IMR-90 (cell line): Measurements from ENCODE around the gene ADSS1. TPM values are rescaled to one million over a fixed set of nuclear protein-coding genes. Genes with fewer than 3 reads are reported as not detected.

Source experiments
- ATAC-seq: fragments of 200-7000 bp; cut with Tn5 transposase; 2 replicates; pipeline ENCODE4 v1.9.1; 2020; ENCODE audit warnings: low read depth, mild to moderate bottlenecking, moderate library complexity
- BruUV-seq: library from RNA; stranded (reverse); fragments of 400-500 nt; replicated peaks from 2 replicates; lab custom pipeline; 2021; lab: Mats Ljungman, UMichigan
- CTCF ChIA-PET: fragments of 300-600 bp; formaldehyde crosslinking; extraction: SDS; loops from one replicate; lab custom pipeline; 2021; ENCODE audit warnings: antibody characterized with exemption; lab: Yijun Ruan, JAX
- POLR2A ChIA-PET: fragments of 300-600 bp; sonication (Branson Sonifier 250); formaldehyde crosslinking; loops from one replicate; lab custom pipeline; 2022; ENCODE audit warnings: antibody characterized with exemption; ENCODE audit not compliant: unreplicated experiment; lab: Charles Lee
- DNase-seq: peaks from one replicate; pipeline ENCODE4 v3.0.0; 2013
- H2AFZ ChIP-seq: replicated peaks from 2 replicates; pipeline ENCODE3; 2013; ENCODE audit warnings: low read length, mild to moderate bottlenecking; ENCODE audit not compliant: poor library complexity
- H2AK5ac ChIP-seq: 2 replicates; pipeline ENCODE4 v1.6.1; 2013; ENCODE audit warnings: low read depth, low read length, inconsistent platforms
- H2AK9ac ChIP-seq: replicated peaks from 2 replicates; pipeline ENCODE3; 2013; ENCODE audit warnings: mild to moderate bottlenecking, low read depth, low read length, moderate library complexity; ENCODE audit not compliant: poor library complexity
- H2BK120ac ChIP-seq: 2 replicates; pipeline ENCODE4 v1.6.1; 2013; ENCODE audit warnings: low read depth, low read length, inconsistent platforms
- H2BK15ac ChIP-seq: 3 replicates; pipeline ENCODE4 v1.6.1; 2013; ENCODE audit warnings: low read depth, low read length, inconsistent platforms
- H2BK20ac ChIP-seq: 2 replicates; pipeline ENCODE4 v1.6.1; 2013; ENCODE audit warnings: low read depth, mild to moderate bottlenecking, inconsistent platforms, low read length, moderate library complexity
- H2BK5ac ChIP-seq: 2 replicates; pipeline ENCODE4 v1.6.1; 2013; ENCODE audit warnings: mild to moderate bottlenecking, low read depth, low read length, inconsistent platforms; ENCODE audit not compliant: poor library complexity, severe bottlenecking
- H3K14ac ChIP-seq: replicated peaks from 2 replicates; pipeline ENCODE4 v1.6.1; 2013; ENCODE audit warnings: low read depth, low read length, inconsistent platforms
- H3K18ac ChIP-seq: 2 replicates; pipeline ENCODE4 v1.6.1; 2013; ENCODE audit warnings: low read depth, low read length, control low read depth
- H3K23ac ChIP-seq: 2 replicates; pipeline ENCODE4 v1.6.1; 2013; ENCODE audit warnings: low read depth, low read length, inconsistent platforms
- H3K27ac ChIP-seq: 2 replicates; pipeline ENCODE4 v1.5.1; 2013; ENCODE audit warnings: mild to moderate bottlenecking, control low read depth, low read length; ENCODE audit not compliant: insufficient read depth
- H3K27me3 ChIP-seq: 2 replicates; pipeline ENCODE4 v1.6.1; 2013; ENCODE audit warnings: low read length; ENCODE audit not compliant: control insufficient read depth, insufficient read depth
- H3K36me3 ChIP-seq: 2 replicates; pipeline ENCODE4 v1.6.1; 2013; ENCODE audit warnings: low read length, mixed read lengths; ENCODE audit not compliant: control insufficient read depth, insufficient read depth
- H3K4ac ChIP-seq: 2 replicates; pipeline ENCODE4 v1.6.1; 2013; ENCODE audit warnings: low read depth, low read length, inconsistent platforms
- H3K4me1 ChIP-seq: 2 replicates; pipeline ENCODE4 v1.6.1; 2013; ENCODE audit warnings: low read length, mixed read lengths; ENCODE audit not compliant: control insufficient read depth, insufficient read depth
- H3K4me2 ChIP-seq: 2 replicates; pipeline ENCODE4 v1.6.1; 2013; ENCODE audit warnings: low read depth, mild to moderate bottlenecking, control low read depth, low read length, moderate library complexity
- H3K4me3 ChIP-seq: 2 replicates; pipeline ENCODE4 v1.5.1; 2013; ENCODE audit warnings: low read depth, mild to moderate bottlenecking, control low read depth, low read length, moderate library complexity; ENCODE audit not compliant: insufficient read depth
- H3K56ac ChIP-seq: 2 replicates; pipeline ENCODE4 v1.6.1; 2013; ENCODE audit warnings: low read length, inconsistent platforms; ENCODE audit not compliant: insufficient read depth; ENCODE audit errors: extremely low read depth
- H3K79me1 ChIP-seq, 2 experiments: 2 replicates each; pipeline ENCODE4 v1.6.1; 2013; ENCODE audit warnings: low read length in 2 of 2, inconsistent platforms in 1 of 2, low read depth in 1 of 2
- H3K9ac ChIP-seq: 2 replicates; pipeline ENCODE4 v1.6.1; 2013; ENCODE audit warnings: low read depth, low read length, control low read depth
- H3K9me1 ChIP-seq: 2 replicates; pipeline ENCODE4 v1.6.1; 2013; ENCODE audit warnings: low read length, inconsistent platforms; ENCODE audit not compliant: insufficient read depth
- H3K9me3 ChIP-seq: 2 replicates; pipeline ENCODE4 v1.6.1; 2013; ENCODE audit warnings: low read length; ENCODE audit not compliant: control insufficient read depth, insufficient read depth
- H4K20me1 ChIP-seq: 2 replicates; pipeline ENCODE4 v1.6.1; 2013; ENCODE audit warnings: low read length, inconsistent platforms; ENCODE audit not compliant: insufficient read depth
- H4K5ac ChIP-seq: 2 replicates; pipeline ENCODE4 v1.6.1; 2013; ENCODE audit warnings: mild to moderate bottlenecking, low read depth, low read length, control low read depth
- H4K8ac ChIP-seq, 2 experiments: 2 replicates each; pipeline ENCODE4 v1.6.1; 2013; ENCODE audit warnings: low read depth in 2 of 2, low read length in 2 of 2, control low read depth in 1 of 2, inconsistent platforms in 1 of 2
- H4K91ac ChIP-seq: 2 replicates; pipeline ENCODE4 v1.6.1; 2013; ENCODE audit warnings: low read depth, low read length, inconsistent platforms; ENCODE audit not compliant: insufficient read depth
- CEBPB ChIP-seq: IDR thresholded peaks from 2 replicates; pipeline ENCODE4 v1.6.1; 2012; ENCODE audit warnings: low read depth, low read length, improper control_type of control experiment
- CHD1 ChIP-seq: IDR thresholded peaks from 2 replicates; pipeline ENCODE4 v1.6.1; 2012; ENCODE audit warnings: low read depth, low read length, improper control_type of control experiment
- CTCF ChIP-seq: conservative IDR thresholded peaks from 2 replicates; pipeline ENCODE4 v1.5.1; 2012; ENCODE audit warnings: mild to moderate bottlenecking, low read depth, low read length, improper control_type of control experiment
- ELK1 ChIP-seq: fragments of 150-350 bp; IDR thresholded peaks from 2 replicates; pipeline ENCODE4 v1.6.1; 2016; ENCODE audit warnings: low read depth, mild to moderate bottlenecking, low read length, moderate library complexity, borderline replicate concordance
- MAFK ChIP-seq: IDR thresholded peaks from 2 replicates; pipeline ENCODE4 v1.6.1; 2012; ENCODE audit warnings: low read depth, low read length, improper control_type of control experiment
- MAZ ChIP-seq: IDR thresholded peaks from 2 replicates; pipeline ENCODE4 v1.6.1; 2012; ENCODE audit warnings: low read depth, mild to moderate bottlenecking, low read length, improper control_type of control experiment, moderate library complexity, borderline replicate concordance
- MXI1 ChIP-seq: IDR thresholded peaks from 2 replicates; pipeline ENCODE4 v1.6.1; 2012; ENCODE audit warnings: low read depth, mild to moderate bottlenecking, low read length, moderate library complexity, borderline replicate concordance
- NFE2L2 ChIP-seq: fragments of 150-350 bp; IDR thresholded peaks from 2 replicates; pipeline ENCODE4 v1.6.1; 2016; ENCODE audit warnings: low read depth, mild to moderate bottlenecking, low read length
- POLR2A ChIP-seq: IDR thresholded peaks from 2 replicates; pipeline ENCODE4 v1.6.1; 2012; ENCODE audit warnings: mild to moderate bottlenecking, low read depth, low read length
- RAD21 ChIP-seq: IDR thresholded peaks from 2 replicates; pipeline ENCODE4 v1.6.1; 2012; ENCODE audit warnings: low read length, improper control_type of control experiment
- RCOR1 ChIP-seq: IDR thresholded peaks from 2 replicates; pipeline ENCODE4 v1.6.1; 2012; ENCODE audit warnings: mild to moderate bottlenecking, low read length, improper control_type of control experiment; ENCODE audit not compliant: insufficient replicate concordance
- RFX5 ChIP-seq: IDR thresholded peaks from 2 replicates; pipeline ENCODE4 v1.8.0; 2012; ENCODE audit warnings: low read depth, mild to moderate bottlenecking, low read length, moderate library complexity
- SMC3 ChIP-seq: fragments of 150-350 bp; IDR thresholded peaks from 2 replicates; pipeline ENCODE4 v1.6.1; 2016; ENCODE audit warnings: low read depth, mild to moderate bottlenecking, antibody characterized with exemption, low read length, moderate library complexity
- USF2 ChIP-seq: fragments of 150-350 bp; IDR thresholded peaks from 2 replicates; pipeline ENCODE4 v1.6.1; 2017; ENCODE audit warnings: mild to moderate bottlenecking, antibody characterized with exemption, low read length, low read depth
- WGBS, 2 experiments: methylation state at CpG; one replicate each; pipeline versions ENCODE4 v1.1.5 to v1.1.7; 2013; ENCODE audit warnings: missing lambda C conversion rate in 2 of 2; ENCODE audit not compliant: insufficient read length in 1 of 2; ENCODE audit errors: extremely low coverage in 2 of 2; 5-methylcytosine and 5-hydroxymethylcytosine counted together
- dilution Hi-C: fragments of 300-500 bp; cut with HindIII; formaldehyde crosslinking; loops from one replicate; pipeline ENCODE4 v1.14.3; 2018; ENCODE audit warnings: low sequenced_read_pairs; ENCODE audit not compliant: unreplicated experiment
- in situ Hi-C: fragments of 300-500 bp; cut with MboI; formaldehyde crosslinking; loops from 3 replicates; pipeline ENCODE4 v1.14.3; 2019; ENCODE audit warnings: low sequenced_read_pairs, inconsistent platforms, mixed read lengths
- intact Hi-C: fragments of 100-400 bp; cut with micrococcal nuclease; formaldehyde crosslinking; loops from 2 replicates; pipeline ENCODE4 v1.10.0; 2022
- polyA plus RNA-seq, 3 experiments: library from polyadenylated mRNA; depleted of rRNA; stranded (reverse); fragments of >200 nt; gene quantifications; 2 replicates each; pipeline ENCODE4 v1.2.3, GENCODE V29; 2012; ENCODE audit warnings: low replicate concordance in 1 of 3
- total RNA-seq: library from RNA; depleted of rRNA; stranded (reverse); fragments of >200 nt; gene quantifications from 2 replicates; pipeline ENCODE4 v1.2.3, GENCODE V29; 2012

The ADSS1 gene
- total and polyA plus RNA-seq, 2 of the 4 experiments (the other 2 are of a cell fraction): 1.8 to 5.2 TPM

DNA sequence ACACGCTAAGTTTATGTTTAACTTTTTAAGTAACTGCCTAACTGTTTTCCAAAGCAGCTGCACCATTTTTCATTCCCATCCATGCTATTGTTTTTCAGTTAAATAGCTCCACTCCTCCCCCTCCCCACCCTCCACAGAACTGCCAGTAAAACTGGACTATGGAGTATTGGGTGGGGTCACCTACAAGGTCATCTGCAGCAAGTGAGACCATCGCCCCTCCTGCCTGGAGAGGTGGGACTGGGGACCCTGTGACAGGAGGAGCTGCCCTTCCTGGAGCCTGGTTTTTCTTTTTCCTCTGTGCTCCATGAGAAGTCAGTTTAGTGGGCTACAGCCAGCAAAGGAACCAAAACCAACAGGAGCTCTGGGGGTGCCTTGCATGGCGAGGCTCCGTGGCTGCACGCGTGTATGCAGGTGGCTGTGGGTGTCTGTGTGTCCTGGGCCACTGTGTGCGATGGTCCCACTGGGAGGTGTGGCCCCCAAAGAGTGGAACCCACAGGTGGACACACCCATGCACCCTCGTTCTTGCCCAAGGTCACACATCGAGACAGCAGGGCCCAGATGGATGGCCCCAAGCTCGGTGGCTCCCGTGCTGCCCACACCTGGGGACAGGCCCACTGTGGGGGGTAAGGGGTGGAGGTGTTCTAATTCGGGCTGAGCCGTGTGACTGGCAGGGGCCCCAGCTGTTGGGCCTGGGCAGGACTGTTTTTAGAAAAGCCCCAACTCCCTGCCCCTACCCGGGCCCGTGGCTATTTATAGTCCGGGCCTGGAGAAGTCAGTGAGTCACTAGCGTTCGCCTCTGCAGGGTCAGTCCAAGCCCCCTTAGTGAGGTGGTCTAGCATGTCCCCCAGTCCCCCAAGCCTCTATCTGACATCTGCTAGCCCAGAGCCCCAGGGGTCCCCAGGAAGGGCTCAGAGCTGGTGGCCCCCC, 2.3 kb upstream of the ADSS1 start:
- H3K79me1 ChIP-seq: peaks cover 12 to 21% of the 10 kb centered on the region in 2 experiments; a peak in 2 of 4 replicates
- H3K9me1 ChIP-seq: no peaks in the 10 kb centered on the region
- intact Hi-C loops: loop anchor here (5.0 kb wide), 1 partner anchor 69 kb away; no protein-coding TSS in a partner anchor
- no peak overlapping the region for H3K4me3 ChIP-seq
- TF ChIP-seq POLR2A: no peak
- TF ChIP-seq CHD1: no peak
- TF ChIP-seq CTCF: no peak
- TF ChIP-seq MAFK: no peak
- TF ChIP-seq MXI1: no peak
- TF ChIP-seq ELK1: no peak
- TF ChIP-seq USF2: no peak
- no peak for TF ChIP-seq NFE2L2
- no peak for TF ChIP-seq RFX5
- no peak for TF ChIP-seq RAD21
- TF ChIP-seq RCOR1: no peak
- no peak for TF ChIP-seq MAZ
- TF ChIP-seq CEBPB: no peak
- TF ChIP-seq SMC3: no peak
- H3K9me3 ChIP-seq: no peaks in the 10 kb centered on the region
- BruUV-seq: no TSS peak
- H3K27me3 ChIP-seq: no peaks in the 10 kb centered on the region; the same call in 1 of the 2 replicates
- ChIA-PET POLR2A (no interaction called here), CTCF (no interaction called here)
- H2BK15ac ChIP-seq: no peak overlapping the region
- WGBS, 2 experiments: no CpG with 5 or more reads among the region's 18 CpGs
- no peak for ATAC-seq
- no peak overlapping the region; the same call in 1 of the 2 replicates for H4K91ac ChIP-seq
- H3K23ac ChIP-seq: no peak overlapping the region
- peak overlapping the region; percentile 73 for H2AK9ac ChIP-seq
- peaks cover 25% of the 10 kb centered on the region for H4K20me1 ChIP-seq
- no peak overlapping the region for H3K4ac ChIP-seq
- no peak overlapping the region for H2AFZ ChIP-seq
- peaks cover 23% of the 10 kb centered on the region for H3K4me1 ChIP-seq
- H4K8ac ChIP-seq: no peak overlapping the region
- no peak overlapping the region for H3K9ac ChIP-seq
- no peak overlapping the region for H3K27ac ChIP-seq
- peak overlapping the region; percentile 66; the same call in 1 of the 2 replicates for H3K18ac ChIP-seq
- no peak overlapping the region for H2BK120ac ChIP-seq
- H2BK5ac ChIP-seq: no peak overlapping the region
- in situ Hi-C loops: no loop called here
- peaks cover 23% of the 10 kb centered on the region for H3K36me3 ChIP-seq
- H3K14ac ChIP-seq: no peak overlapping the region
- no peak overlapping the region for H4K5ac ChIP-seq
- H3K4me2 ChIP-seq: 0 out of 2 replicates have a peak overlapping the region, but pooled peaks have one; percentile 24
- DNase-seq: peak; percentile 34
- H3K56ac ChIP-seq: no peak overlapping the region
- no peak overlapping the region; the same call in 1 of the 2 replicates for H2AK5ac ChIP-seq
- no peak overlapping the region for H2BK20ac ChIP-seq
- dilution Hi-C loops: no loop called here
